ENCODE measurements around the gene RBM26.

RBM26 gene

GRCh38 chr13:79273045-79273444, 133.0 kb downstream of the RBM26 start:
- no peak for DNase-seq (ENCODE audit: low read depth)

- DNase-seq (ENCODE audit: low read depth), result no peak
Observed at GRCh38 chr13:79271616-79272015, 134.4 kb downstream of the RBM26 start.

- DNase-seq (ENCODE audit: low read depth), result no peak
Observed at GRCh38 chr13:79270859-79271258, 135.2 kb downstream of the RBM26 start.
